ENCODE measurements around the gene CCN5.
A peak's percentile ranks its signal among the peaks of the same experiment; 100 is the strongest.
"Not testable (repeated sequence)": the region's sequence is repeated elsewhere in the genome, so short reads cannot be mapped to it uniquely, and the experiment has no call there.

The CCN5 gene

GRCh38 chr20:44695674-44696300 is 19.4 kb upstream of the CCN5 start:
- DNase-seq: no peak

DNA sequence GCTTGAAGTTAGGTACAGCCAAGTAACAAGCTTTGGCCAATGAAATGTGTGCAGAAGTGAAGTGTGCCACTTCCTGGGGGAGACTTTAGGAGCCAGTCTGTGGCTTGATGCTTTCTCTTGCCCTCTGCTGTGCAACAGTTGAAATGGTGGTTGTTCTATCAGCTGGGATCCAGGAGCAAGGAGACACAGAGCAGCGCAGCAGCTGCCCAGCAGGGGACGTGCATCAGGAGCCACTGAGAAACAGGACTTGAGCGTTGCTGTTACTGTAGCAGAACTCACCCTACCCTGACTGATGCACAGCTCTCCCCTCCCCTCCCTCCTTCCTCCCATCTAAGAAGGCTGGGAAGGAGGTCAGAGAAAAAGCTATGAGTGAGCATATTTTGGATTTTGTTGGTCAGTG is 18.9 kb upstream of the CCN5 start:
- DNase-seq: no peak

- not testable (repeated sequence) for DNase-seq
These were observed 18.1 kb upstream of the CCN5 start for GRCh38 chr20:44697041-44697440.

- no peak for DNase-seq
These were observed 16.8 kb upstream of the CCN5 start for GRCh38 chr20:44698351-44698750.

DNA sequence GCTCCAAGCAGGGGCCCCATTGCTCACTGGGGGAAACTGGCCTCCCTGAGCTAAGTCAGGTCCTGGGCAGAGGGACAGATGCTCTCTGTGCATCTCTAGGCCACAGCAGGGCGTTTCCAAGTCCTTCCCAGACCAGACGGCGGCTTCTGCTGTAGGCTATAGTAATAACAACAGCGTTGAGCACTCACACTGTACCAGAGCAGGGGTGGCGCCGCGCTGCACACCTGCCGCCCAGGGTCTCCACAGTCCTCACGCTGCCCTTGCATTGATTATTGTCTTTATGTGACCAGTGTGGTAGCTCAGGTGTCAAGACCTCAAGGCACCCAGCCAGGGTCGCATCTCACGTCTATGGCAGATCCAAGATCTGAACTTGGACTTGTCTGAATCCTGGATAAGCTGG is 14.9 kb upstream of the CCN5 start:
- DNase-seq: peak in 2 of 3 experiments; percentile 25 to 64

- DNase-seq: peak in 1 of 3 experiments; percentile 20
These were observed 13.9 kb upstream of the CCN5 start for GRCh38 chr20:44701118-44701857.

DNA sequence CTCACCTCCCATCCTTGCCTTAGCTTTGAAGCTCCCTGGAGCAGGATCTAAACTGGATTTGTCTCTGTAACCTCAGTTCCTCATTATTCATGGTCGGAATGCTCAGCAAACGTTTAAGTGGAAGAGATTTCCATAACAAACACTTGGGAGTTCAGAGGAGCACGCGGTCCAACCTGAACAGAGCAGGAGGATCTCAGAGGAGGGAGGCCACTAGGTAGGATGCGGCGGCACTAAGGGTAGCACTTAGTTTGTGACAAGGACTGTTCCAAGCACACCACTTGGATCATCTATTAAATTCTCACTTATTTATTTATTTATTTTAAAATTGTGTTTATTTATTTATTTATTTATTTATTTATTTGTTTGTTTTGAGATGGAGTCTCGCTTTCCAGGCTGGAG is 13.3 kb upstream of the CCN5 start:
- DNase-seq: peak in 1 of 3 experiments; percentile 17

DNA sequence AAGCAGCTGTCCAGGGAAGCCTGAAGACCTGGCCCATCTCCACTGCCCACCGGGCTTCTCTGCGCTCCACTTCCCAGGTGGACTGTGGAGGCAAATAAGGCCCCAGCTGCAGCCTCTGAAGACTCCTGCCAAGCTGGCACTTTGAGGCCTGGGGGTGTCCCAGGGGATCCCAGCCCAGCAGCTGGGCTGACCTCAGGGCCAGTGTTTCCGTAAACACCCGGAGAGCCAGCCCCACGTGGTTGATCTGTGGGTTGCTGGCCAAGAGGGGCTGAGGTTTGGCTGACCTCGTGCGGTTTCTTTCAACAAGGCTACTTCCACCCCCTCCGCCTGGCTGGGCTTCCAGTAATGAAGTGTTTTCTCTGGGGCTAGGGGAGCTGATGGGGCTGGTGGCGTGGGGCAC is 12.4 kb upstream of the CCN5 start:
- peak in 1 of 3 experiments; percentile 23 for DNase-seq

DNA sequence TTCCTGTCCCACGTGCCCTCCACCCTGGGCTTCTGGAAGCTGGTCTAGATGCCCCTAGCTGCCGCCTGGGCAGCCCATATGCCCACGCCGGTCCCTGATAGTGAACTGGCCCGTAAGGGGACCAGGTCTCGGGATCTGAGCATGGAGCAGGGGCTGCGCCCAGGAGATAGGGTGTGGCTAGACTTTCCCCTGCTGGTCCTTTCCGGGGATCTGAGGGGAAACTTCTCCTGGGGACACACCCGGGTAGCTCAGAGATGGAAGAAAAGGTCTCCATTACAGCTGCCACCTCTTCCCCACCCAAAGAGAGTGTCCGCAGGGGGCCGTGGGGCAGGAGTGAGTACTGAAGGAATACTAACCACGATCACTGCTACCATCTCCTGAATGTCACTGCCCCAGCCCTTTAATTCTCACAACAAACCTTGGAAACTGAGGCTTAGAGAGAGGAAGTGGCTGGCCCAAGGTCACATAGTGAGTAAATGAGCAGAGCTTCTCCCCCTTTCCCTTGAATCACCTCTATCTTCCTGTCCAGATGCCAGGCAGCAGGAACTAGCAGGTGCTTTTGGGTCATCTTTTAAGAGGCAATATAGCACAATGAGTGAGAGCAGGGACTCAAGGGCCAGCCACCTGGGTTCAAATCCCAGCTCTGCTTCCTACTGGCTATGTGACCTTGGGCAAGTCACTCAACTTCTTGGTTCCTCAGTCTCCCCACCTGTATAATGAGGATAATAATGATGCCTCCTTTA is 11.8 kb upstream of the CCN5 start:
- no peak for DNase-seq

- DNase-seq: no peak
These were observed 11.1 kb upstream of the CCN5 start for GRCh38 chr20:44703956-44704488.

- DNase-seq: no peak
These were observed 10.6 kb upstream of the CCN5 start for GRCh38 chr20:44704551-44704971.

GRCh38 chr20:44705364-44706094 is 9.6 kb upstream of the CCN5 start:
- DNase-seq: no peak

DNA sequence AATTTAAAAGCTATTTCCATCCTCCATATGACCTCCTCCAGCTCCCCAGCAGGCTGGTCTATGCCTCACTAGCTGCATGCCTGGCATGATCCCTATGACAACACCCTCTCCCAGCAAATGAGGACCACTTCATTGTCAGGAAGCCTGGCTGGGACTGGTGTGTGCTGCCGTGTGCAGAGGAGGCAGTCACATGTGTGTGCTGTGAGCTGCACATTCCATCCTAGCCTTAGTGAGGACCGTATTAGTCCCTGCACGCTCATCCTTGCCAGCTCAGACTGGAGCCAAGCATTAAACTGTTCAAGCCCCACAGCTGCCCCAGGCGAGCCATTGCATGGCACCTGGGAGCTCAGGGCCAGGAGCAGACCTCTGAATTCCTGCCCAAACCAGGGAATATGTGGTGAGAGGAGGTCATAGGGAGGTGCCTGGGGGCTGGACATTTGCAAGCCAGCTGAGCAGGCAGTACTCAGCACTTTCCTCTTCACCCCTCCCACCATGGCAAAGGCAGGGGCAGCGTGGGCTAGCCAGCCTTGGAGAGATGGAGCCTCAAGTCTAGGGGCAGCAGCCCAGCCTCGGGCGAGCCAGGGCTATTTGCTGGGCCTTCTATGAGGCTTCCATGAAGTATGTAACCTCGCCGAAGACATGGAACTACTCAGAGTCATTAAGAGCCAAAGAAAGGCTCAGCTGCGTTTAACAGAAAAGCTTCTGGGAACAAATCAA is 8.7 kb upstream of the CCN5 start:
- DNase-seq: no peak

GRCh38 chr20:44707018-44707579 is 8.1 kb upstream of the CCN5 start:
- DNase-seq: no peak

GRCh38 chr20:44709380-44709779 is 5.8 kb upstream of the CCN5 start:
- DNase-seq: no peak

GRCh38 chr20:44709797-44710196 is 5.4 kb upstream of the CCN5 start:
- no peak for DNase-seq

DNA sequence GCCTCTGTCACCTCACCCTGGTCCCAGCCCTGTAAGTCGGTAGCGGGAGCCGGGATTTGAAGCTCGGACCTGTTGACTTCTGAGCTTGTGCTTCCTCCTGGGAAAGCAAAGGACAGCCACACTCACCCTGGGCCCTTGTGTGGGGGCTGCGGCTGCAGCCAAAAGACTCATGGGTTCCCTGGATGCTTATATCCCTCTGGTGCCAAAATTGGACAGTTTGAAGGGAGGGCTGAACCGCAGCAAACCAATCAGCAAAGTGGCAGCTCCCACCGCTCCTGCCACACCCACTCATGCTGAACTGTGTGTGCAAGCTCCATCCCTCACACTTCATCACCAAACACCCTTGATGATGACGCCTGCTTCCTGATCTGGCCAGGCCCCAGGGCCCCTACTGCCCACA is 3.9 kb upstream of the CCN5 start:
- no peak for DNase-seq

- no peak for DNase-seq
These were observed 968 bp upstream of the CCN5 start for GRCh38 chr20:44714102-44714700.

DNA sequence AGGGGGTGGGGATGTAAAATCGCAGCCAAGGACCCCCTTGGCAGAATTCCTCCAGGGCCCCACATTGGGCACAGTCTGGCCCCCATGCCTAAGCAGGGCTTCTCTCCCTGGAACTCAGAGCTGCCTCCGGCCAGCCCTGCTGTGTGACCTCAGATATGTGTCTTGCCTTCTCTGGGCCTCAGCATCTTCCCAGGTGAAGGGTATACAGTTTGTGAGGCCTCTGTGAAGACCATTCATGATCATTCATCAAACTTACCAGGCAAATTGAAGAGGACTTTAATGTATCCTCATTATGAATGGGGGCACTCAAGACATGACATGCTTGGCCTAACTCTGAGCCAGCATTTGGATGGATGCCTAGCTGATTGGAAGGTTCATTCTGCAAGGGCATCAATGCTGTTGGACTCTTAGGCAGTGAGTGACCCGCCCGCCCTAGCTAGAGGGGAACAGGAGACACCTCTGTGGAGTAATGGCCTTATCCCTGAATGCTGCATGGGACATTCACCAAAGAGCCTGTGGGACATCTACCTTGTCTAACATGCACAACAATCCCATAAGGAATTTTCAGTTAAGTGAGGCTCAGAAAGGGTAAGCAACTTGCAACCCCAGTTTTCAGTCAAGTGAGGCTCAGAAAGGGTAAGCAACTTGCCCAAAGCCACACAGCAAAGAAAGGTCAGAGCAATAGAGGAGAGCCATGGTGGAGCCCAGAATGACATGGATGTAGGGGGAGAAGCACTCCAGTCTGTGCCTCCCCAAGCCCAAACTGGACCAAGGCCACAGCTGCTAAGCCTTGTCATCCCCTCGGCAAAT is 535 bp downstream of the CCN5 start:
- DNase-seq: no peak

DNA sequence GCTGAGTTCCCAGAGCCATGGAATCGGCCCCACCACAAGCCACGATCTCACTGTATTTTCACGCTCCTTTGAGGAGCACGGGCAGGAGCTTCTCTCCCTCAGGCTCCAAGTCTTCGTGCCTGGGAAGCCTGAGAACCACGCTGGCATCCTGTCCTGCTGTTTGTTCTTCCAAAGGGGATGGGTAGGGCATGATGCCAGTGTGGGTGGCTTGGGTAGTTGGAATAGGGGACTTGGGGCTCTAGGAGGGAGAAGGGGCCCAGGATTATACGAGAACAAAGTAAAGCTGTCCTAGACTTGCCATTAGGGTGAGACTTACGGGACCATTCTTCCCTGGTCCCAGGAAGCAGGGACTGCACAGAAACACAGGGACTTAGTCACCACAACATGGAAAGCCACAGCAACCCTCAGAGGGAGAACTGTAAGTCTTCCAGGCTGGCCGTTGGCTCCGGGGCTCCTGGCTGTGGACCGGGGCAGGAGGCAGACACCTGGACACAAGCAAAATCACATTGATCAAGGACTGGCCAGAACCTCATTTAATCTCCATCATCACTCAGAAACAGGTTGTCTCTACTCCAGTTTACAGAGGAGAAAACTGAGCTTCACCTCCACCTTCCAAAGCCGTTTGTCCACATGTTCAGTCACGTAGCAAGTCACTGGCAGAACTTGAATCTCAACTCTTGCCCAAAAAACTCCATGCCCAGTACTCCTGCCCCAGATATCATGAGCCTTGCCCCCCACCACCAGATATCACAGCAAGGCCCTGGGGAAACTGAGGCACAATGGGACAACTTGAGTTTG is 1.3 kb downstream of the CCN5 start:
- DNase-seq: no peak
